Measurements from ENCODE around the gene GPR137. TPM values are rescaled to one million over a fixed set of nuclear protein-coding genes. Genes with fewer than 3 reads are reported as not detected.

The GPR137 gene
- total and polyA plus RNA-seq, 10 of the 15 experiments (the other 5 are each of a cell fraction or from before 2014, with no cell fraction given), result 0.37 to 29.2 (median 13.8) TPM

DNA sequence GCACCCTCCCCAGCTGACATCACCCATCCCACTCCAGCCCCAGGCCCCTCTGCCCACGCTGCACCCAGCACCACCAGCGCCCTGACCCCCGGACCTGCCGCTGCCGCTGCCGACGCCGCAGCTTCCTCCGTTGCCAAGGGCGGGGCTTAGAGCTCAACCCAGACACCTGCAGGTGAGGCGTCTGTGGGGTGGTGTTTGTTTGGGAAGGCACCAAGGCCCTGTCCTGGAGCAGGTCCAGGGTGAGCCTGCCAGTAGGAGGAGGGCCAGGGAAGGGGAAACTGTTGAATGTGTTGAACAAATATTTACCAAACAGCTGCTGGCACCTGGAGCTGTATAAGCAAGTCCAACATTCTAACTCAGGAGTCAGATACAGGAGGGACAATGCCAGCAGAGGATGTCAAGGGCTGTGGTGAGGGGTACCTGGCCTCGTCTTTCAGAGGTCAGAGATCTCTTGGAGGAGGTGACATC, 48.1 kb upstream of the GPR137 start:
- Histone ChIP-seq H2AFZ (ENCODE audit: control insufficient read depth, low read depth, low read length) (no peak overlapping the region), H3K4me1 (ENCODE audit: control insufficient read depth, insufficient read depth, low read length) (peaks cover 46% of the 10 kb centered on the region), H3K4me2 (ENCODE audit: control insufficient read depth, insufficient read depth) (no peak overlapping the region; the same call in 1 of the 2 replicates), H3K9ac (ENCODE audit: control insufficient read depth, insufficient read depth, low read length) (no peak overlapping the region; the same call in 1 of the 2 replicates), H3K9me3 (replicated peaks; ENCODE audit: control insufficient read depth, insufficient read depth, low read length) (no peaks in the 10 kb centered on the region), H3K27ac (ENCODE audit: control insufficient read depth, insufficient read depth) (no peak overlapping the region; the same call in 1 of the 2 replicates), H3K27me3 (replicated peaks in 1 of 2; ENCODE audit: control insufficient read depth in 2 of 2, insufficient read depth in 2 of 2, low read length in 1 of 2) (no peaks in the 10 kb centered on the region), H3K4me3 (no peak overlapping the region), H3K36me3 (ENCODE audit: control insufficient read depth in 2 of 2, insufficient read depth in 2 of 2, low read length in 1 of 2) (peaks cover 0 to 5% of the 10 kb centered on the region in 2 experiments; a peak in 2 of 4 replicates), H3K79me2 (ENCODE audit: control insufficient read depth, insufficient read depth, low read length) (peaks cover 21% of the 10 kb centered on the region), H4K20me1 (ENCODE audit: control insufficient read depth, insufficient read depth) (no peaks in the 10 kb centered on the region)
- no peak for DNase-seq (ENCODE audit: low read depth, low spot score)
- in situ Hi-C loops (cut with MboI) (loop anchor here (25.0 kb wide), 1 partner anchor 1625 kb away; the partner anchor contains the start of genes CFL1, EFEMP2 and MUS81), intact Hi-C loops (cut with micrococcal nuclease; ENCODE audit: unreplicated experiment) (no loop called here)
- BruUV-seq (replicated peaks), result no TSS peak
- SMC1A ChIA-PET (ENCODE audit: uncharacterized antibody, unreplicated experiment), result no interaction called here
- POLR2A ChIA-PET, result interaction anchor here (0.9 to 3.0 kb wide), 3 partner anchors 21 to 33 kb away, joined by 3 to 21 read pairs (median 4); partner anchors contain the start of gene FERMT3
- ATAC-seq, result no peak
- no peak for FAIRE-seq
- RAD21 ChIA-PET (ENCODE audit: unreplicated experiment), result interaction anchor here (1.0 kb wide), 2 partner anchors 9 to 32 kb away, joined by 3 read pairs; partner anchors contain the start of gene PPP1R14B
- CTCF ChIA-PET, result interaction anchor here (1.3 to 1.7 kb wide), 3 partner anchors 13 to 67 kb away, joined by 5 to 7 read pairs (median 5); partner anchors contain the start of gene ESRRA
- 97% methylated on average over 12 of the region's 12 CpGs for WGBS (ENCODE audit: insufficient coverage, insufficient replicate concordance, low lambda C conversion rate, missing lambda C conversion rate)
- TF ChIP-seq EP300 (IDR thresholded peaks at IDR 0.05; ENCODE audit: borderline replicate concordance in 1 of 2, control insufficient read depth in 1 of 2, low read depth in 2 of 2, low read length in 2 of 2), result no peak
- no peak for TF ChIP-seq LARP7 (IDR thresholded peaks at IDR 0.05)
- no peak for TF ChIP-seq ZBED1 (IDR thresholded peaks at IDR 0.05; ENCODE audit: borderline replicate concordance)
- no peak for TF ChIP-seq WRNIP1 (IDR thresholded peaks at IDR 0.05; ENCODE audit: borderline replicate concordance, low read depth, low read length)
- TF ChIP-seq TCF3 (IDR thresholded peaks at IDR 0.05; ENCODE audit: borderline replicate concordance, insufficient read depth, low read depth, low read length), result no peak
- TF ChIP-seq, protein P1, sequence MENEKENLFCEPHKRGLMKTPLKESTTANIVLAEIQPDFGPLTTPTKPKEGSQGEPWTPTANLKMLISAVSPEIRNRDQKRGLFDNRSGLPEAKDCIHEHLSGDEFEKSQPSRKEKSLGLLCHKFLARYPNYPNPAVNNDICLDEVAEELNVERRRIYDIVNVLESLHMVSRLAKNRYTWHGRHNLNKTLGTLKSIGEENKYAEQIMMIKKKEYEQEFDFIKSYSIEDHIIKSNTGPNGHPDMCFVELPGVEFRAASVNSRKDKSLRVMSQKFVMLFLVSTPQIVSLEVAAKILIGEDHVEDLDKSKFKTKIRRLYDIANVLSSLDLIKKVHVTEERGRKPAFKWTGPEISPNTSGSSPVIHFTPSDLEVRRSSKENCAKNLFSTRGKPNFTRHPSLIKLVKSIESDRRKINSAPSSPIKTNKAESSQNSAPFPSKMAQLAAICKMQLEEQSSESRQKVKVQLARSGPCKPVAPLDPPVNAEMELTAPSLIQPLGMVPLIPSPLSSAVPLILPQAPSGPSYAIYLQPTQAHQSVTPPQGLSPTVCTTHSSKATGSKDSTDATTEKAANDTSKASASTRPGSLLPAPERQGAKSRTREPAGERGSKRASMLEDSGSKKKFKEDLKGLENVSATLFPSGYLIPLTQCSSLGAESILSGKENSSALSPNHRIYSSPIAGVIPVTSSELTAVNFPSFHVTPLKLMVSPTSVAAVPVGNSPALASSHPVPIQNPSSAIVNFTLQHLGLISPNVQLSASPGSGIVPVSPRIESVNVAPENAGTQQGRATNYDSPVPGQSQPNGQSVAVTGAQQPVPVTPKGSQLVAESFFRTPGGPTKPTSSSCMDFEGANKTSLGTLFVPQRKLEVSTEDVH (IDR thresholded peaks at IDR 0.05; ENCODE audit: low read depth, partially characterized antibody), result no peak
- TF ChIP-seq SUPT20H (IDR thresholded peaks at IDR 0.05; ENCODE audit: borderline replicate concordance, control insufficient read depth, low read depth, low read length), result no peak
- no peak for TF ChIP-seq MYB (IDR thresholded peaks at IDR 0.05; ENCODE audit: borderline replicate concordance, low read depth, low read length)
- no peak for TF ChIP-seq MTA3 (IDR thresholded peaks at IDR 0.05; ENCODE audit: borderline replicate concordance, low read length)
- no peak for TF ChIP-seq TARDBP (IDR thresholded peaks at IDR 0.05; ENCODE audit: borderline replicate concordance)
- no peak for TF ChIP-seq POLR2A (IDR thresholded peaks at IDR 0.05; ENCODE audit: low read depth, low read length)
- no peak for TF ChIP-seq ESRRA (IDR thresholded peaks at IDR 0.05; ENCODE audit: low read length)
- TF ChIP-seq, protein P2, sequence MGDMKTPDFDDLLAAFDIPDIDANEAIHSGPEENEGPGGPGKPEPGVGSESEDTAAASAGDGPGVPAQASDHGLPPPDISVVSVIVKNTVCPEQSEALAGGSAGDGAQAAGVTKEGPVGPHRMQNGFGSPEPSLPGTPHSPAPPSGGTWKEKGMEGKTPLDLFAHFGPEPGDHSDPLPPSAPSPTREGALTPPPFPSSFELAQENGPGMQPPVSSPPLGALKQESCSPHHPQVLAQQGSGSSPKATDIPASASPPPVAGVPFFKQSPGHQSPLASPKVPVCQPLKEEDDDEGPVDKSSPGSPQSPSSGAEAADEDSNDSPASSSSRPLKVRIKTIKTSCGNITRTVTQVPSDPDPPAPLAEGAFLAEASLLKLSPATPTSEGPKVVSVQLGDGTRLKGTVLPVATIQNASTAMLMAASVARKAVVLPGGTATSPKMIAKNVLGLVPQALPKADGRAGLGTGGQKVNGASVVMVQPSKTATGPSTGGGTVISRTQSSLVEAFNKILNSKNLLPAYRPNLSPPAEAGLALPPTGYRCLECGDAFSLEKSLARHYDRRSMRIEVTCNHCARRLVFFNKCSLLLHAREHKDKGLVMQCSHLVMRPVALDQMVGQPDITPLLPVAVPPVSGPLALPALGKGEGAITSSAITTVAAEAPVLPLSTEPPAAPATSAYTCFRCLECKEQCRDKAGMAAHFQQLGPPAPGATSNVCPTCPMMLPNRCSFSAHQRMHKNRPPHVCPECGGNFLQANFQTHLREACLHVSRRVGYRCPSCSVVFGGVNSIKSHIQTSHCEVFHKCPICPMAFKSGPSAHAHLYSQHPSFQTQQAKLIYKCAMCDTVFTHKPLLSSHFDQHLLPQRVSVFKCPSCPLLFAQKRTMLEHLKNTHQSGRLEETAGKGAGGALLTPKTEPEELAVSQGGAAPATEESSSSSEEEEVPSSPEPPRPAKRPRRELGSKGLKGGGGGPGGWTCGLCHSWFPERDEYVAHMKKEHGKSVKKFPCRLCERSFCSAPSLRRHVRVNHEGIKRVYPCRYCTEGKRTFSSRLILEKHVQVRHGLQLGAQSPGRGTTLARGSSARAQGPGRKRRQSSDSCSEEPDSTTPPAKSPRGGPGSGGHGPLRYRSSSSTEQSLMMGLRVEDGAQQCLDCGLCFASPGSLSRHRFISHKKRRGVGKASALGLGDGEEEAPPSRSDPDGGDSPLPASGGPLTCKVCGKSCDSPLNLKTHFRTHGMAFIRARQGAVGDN (IDR thresholded peaks at IDR 0.05), result no peak
- TF ChIP-seq ETV6 (conservative IDR thresholded peaks at IDR 0.05 in 1 of 2, IDR thresholded peaks at IDR 0.05 in 1 of 2; ENCODE audit: borderline replicate concordance in 1 of 2, low read depth in 1 of 2), result no peak
- TF ChIP-seq NR2C2 (IDR thresholded peaks at IDR 0.05; ENCODE audit: borderline replicate concordance, control insufficient read depth, insufficient read length, low read depth), result no peak
- TF ChIP-seq SREBF1 (IDR thresholded peaks at IDR 0.05; ENCODE audit: low read length), result no peak
